H9 (cell line): ENCODE data around the gene ATG2B. TPM values are rescaled to one million over a fixed set of nuclear protein-coding genes. Genes with fewer than 3 reads are reported as not detected.

Experiments used
- DNase-seq: peaks from one replicate; pipeline ENCODE4 v3.0.0-alpha.2; 2017
- H2AFZ ChIP-seq: one replicate; pipeline ENCODE4 v1.6.1; 2013; ENCODE audit warnings: mild to moderate bottlenecking, low read length, control low read depth, moderate library complexity
- H2AK5ac ChIP-seq: 2 replicates; pipeline ENCODE4 v1.6.1; 2013; ENCODE audit warnings: low read length, control low read depth, mixed read lengths; ENCODE audit not compliant: insufficient read length
- H2BK120ac ChIP-seq: one replicate; pipeline ENCODE4 v1.6.1; 2013; ENCODE audit warnings: low read depth, mild to moderate bottlenecking, low read length, control low read depth, inconsistent platforms; ENCODE audit not compliant: poor library complexity, severe bottlenecking
- H2BK12ac ChIP-seq: 2 replicates; pipeline ENCODE4 v1.6.1; 2013; ENCODE audit warnings: low read length, control low read depth, mixed read lengths, low read depth; ENCODE audit not compliant: insufficient read length
- H2BK15ac ChIP-seq: 2 replicates; pipeline ENCODE4 v1.6.1; 2013; ENCODE audit warnings: low read depth, low read length, control low read depth
- H2BK20ac ChIP-seq: one replicate; pipeline ENCODE4 v1.6.1; 2013; ENCODE audit warnings: low read depth, mild to moderate bottlenecking, low read length, control low read depth, inconsistent platforms; ENCODE audit not compliant: poor library complexity, severe bottlenecking
- H2BK5ac ChIP-seq: 2 replicates; pipeline ENCODE4 v1.6.1; 2013; ENCODE audit warnings: low read length, control low read depth, mixed read lengths; ENCODE audit not compliant: insufficient read length
- H3K14ac ChIP-seq: 2 replicates; pipeline ENCODE4 v1.6.1; 2013; ENCODE audit warnings: low read length, control low read depth; ENCODE audit not compliant: insufficient read depth
- H3K18ac ChIP-seq: 2 replicates; pipeline ENCODE4 v1.6.1; 2013; ENCODE audit warnings: low read depth, mild to moderate bottlenecking, mixed read lengths, low read length, control low read depth; ENCODE audit not compliant: insufficient read length
- H3K23ac ChIP-seq: 2 replicates; pipeline ENCODE4 v1.6.1; 2013; ENCODE audit warnings: low read length, control low read depth, mixed read lengths, low read depth; ENCODE audit not compliant: insufficient read length
- H3K23me2 ChIP-seq: 2 replicates; pipeline ENCODE4 v1.6.1; 2013; ENCODE audit warnings: low read depth, mild to moderate bottlenecking, mixed read lengths, low read length, control low read depth; ENCODE audit not compliant: insufficient read length, poor library complexity, severe bottlenecking
- H3K27ac ChIP-seq: 2 replicates; pipeline ENCODE4 v1.5.1; 2013; ENCODE audit warnings: low read length, control low read depth, mixed read lengths, low read depth; ENCODE audit not compliant: insufficient read length
- H3K27me3 ChIP-seq: 2 replicates; pipeline ENCODE4 v1.6.1; 2013; ENCODE audit warnings: low read length, control low read depth, inconsistent platforms; ENCODE audit not compliant: insufficient read depth
- H3K4ac ChIP-seq: 2 replicates; pipeline ENCODE4 v1.6.1; 2013; ENCODE audit warnings: low read depth, mild to moderate bottlenecking, control low read depth, inconsistent platforms, low read length, moderate library complexity
- H3K4me1 ChIP-seq: 2 replicates; pipeline ENCODE4 v1.6.1; 2013; ENCODE audit warnings: low read length, control low read depth, inconsistent platforms; ENCODE audit not compliant: insufficient read depth
- H3K4me2 ChIP-seq: 2 replicates; pipeline ENCODE4 v1.6.1; 2013; ENCODE audit warnings: low read length, control low read depth, mixed read lengths; ENCODE audit not compliant: insufficient read length, insufficient read depth
- H3K56ac ChIP-seq: 2 replicates; pipeline ENCODE4 v1.6.1; 2013; ENCODE audit warnings: low read depth, mild to moderate bottlenecking, mixed read lengths, low read length, control low read depth; ENCODE audit not compliant: insufficient read length
- H3K79me1 ChIP-seq: 2 replicates; pipeline ENCODE4 v1.6.1; 2013; ENCODE audit warnings: low read depth, mild to moderate bottlenecking, moderate library complexity, low read length, control low read depth, inconsistent platforms; ENCODE audit not compliant: insufficient read depth, poor library complexity, severe bottlenecking
- H3K79me2 ChIP-seq: 2 replicates; pipeline ENCODE4 v1.6.1; 2013; ENCODE audit warnings: low read length, control low read depth, inconsistent platforms; ENCODE audit not compliant: insufficient read depth
- H3K9ac ChIP-seq: 2 replicates; pipeline ENCODE4 v1.6.1; 2013; ENCODE audit warnings: low read length, control low read depth, mixed read lengths; ENCODE audit not compliant: insufficient read length; ENCODE audit errors: extremely low read depth
- H3K9me3 ChIP-seq: one replicate; pipeline ENCODE4 v1.6.1; 2013; ENCODE audit warnings: low read depth, low read length, inconsistent platforms; ENCODE audit not compliant: control insufficient read depth
- H3T11ph ChIP-seq: one replicate; pipeline ENCODE4 v1.6.1; 2013; ENCODE audit warnings: mild to moderate bottlenecking, low read length, control low read depth, inconsistent platforms
- H4K20me1 ChIP-seq: one replicate; pipeline ENCODE4 v1.6.1; 2013; ENCODE audit not compliant: control insufficient read depth, insufficient read length, insufficient read depth
- H4K5ac ChIP-seq: 2 replicates; pipeline ENCODE4 v1.6.1; 2013; ENCODE audit warnings: low read depth, mild to moderate bottlenecking, mixed read lengths, low read length, control low read depth; ENCODE audit not compliant: insufficient read length
- H4K8ac ChIP-seq: replicated peaks from 2 replicates; pipeline ENCODE4 v1.6.1; 2013; ENCODE audit warnings: low read length, control low read depth, mixed read lengths, low read depth; ENCODE audit not compliant: insufficient read length
- H4K91ac ChIP-seq: 2 replicates; pipeline ENCODE4 v1.6.1; 2013; ENCODE audit warnings: low read depth, mild to moderate bottlenecking, moderate library complexity, mixed read lengths, low read length, control low read depth; ENCODE audit not compliant: insufficient read length
- H3K27ac Mint-ChIP-seq, 3 experiments: 2 replicates in 2 of 3; 3 replicates in 1 of 3; pipeline ENCODE4 v1.8.0; 2020 to 2021; ENCODE audit warnings: mixed read lengths in 3 of 3, mild to moderate bottlenecking in 1 of 3, moderate library complexity in 1 of 3
- H3K27me3 Mint-ChIP-seq: 2 replicates; pipeline ENCODE4 v1.8.0; 2021; ENCODE audit warnings: low read depth, mild to moderate bottlenecking, moderate library complexity, mixed read lengths
- H3K36me3 Mint-ChIP-seq, 3 experiments: 2 replicates in 2 of 3; 3 replicates in 1 of 3; pipeline ENCODE4 v1.8.0; 2020 to 2021; ENCODE audit warnings: low read depth in 3 of 3, mixed read lengths in 3 of 3; ENCODE audit not compliant: insufficient read depth in 1 of 3
- H3K4me1 Mint-ChIP-seq, 2 experiments: 2 replicates each; pipeline ENCODE4 v1.8.0; 2020; ENCODE audit warnings: mixed read lengths in 2 of 2
- H3K4me3 Mint-ChIP-seq, 2 experiments: 2 replicates in 1 of 2; 3 replicates in 1 of 2; pipeline ENCODE4 v1.8.0; 2020 to 2021; ENCODE audit warnings: mild to moderate bottlenecking in 2 of 2, mixed read lengths in 2 of 2, moderate library complexity in 1 of 2
- H3K9me3 Mint-ChIP-seq, 2 experiments: 2 replicates in 1 of 2; 3 replicates in 1 of 2; pipeline ENCODE4 v1.8.0; 2020; ENCODE audit warnings: mild to moderate bottlenecking in 2 of 2, mixed read lengths in 2 of 2, moderate library complexity in 1 of 2
- CTCF ChIP-seq: fragments of 200-600 bp; sonication (generic); conservative IDR thresholded peaks from 3 replicates; pipeline ENCODE4 v1.8.0; 2021; ENCODE audit warnings: antibody characterized with exemption, mild to moderate bottlenecking
- WGBS: extraction: QIAGEN DNeasy Blood & Tissue Kit; methylation state at CpG from one replicate; pipeline ENCODE4 v1.1.7; 2013; ENCODE audit warnings: missing lambda C conversion rate, low lambda C conversion rate, mixed read lengths; ENCODE audit not compliant: insufficient read length; ENCODE audit errors: extremely low coverage; 5-methylcytosine and 5-hydroxymethylcytosine counted together
- total RNA-seq: library from RNA; stranded (reverse); gene quantifications from 2 replicates; pipeline ENCODE4 v1.2.1, GENCODE V29; 2021

Gene ATG2B
- total RNA-seq, 1 experiment from 2014 or later = 12.6 TPM

- H4K5ac ChIP-seq = no peak overlapping the region
- H3K79me2 ChIP-seq = no peaks in the 10 kb centered on the region
- H2BK20ac ChIP-seq = no peak overlapping the region
- no peak overlapping the region for H3K18ac ChIP-seq
- Mint-ChIP-seq H3K36me3 (peaks cover 2 to 21% (median 18%) of the 10 kb centered on the region in 3 experiments; a peak in 4 of 7 replicates), H3K4me3 (no peak overlapping the region), H3K27me3 (no peaks in the 10 kb centered on the region), H3K27ac (no peak overlapping the region), H3K4me1 (peaks cover 8 to 13% of the 10 kb centered on the region in 2 experiments), H3K9me3 (no peaks in the 10 kb centered on the region)
- H4K20me1 ChIP-seq = no peaks in the 10 kb centered on the region
- no peak overlapping the region for H3K9ac ChIP-seq
- no peak overlapping the region for H3K4ac ChIP-seq
- no peak for DNase-seq
- no peaks in the 10 kb centered on the region for H3K79me1 ChIP-seq
- no peak overlapping the region for H3K14ac ChIP-seq
- no peak overlapping the region for H2BK120ac ChIP-seq
- no peak overlapping the region for H2AK5ac ChIP-seq
- H3K9me3 ChIP-seq = no peaks in the 10 kb centered on the region
- no peak overlapping the region for H4K91ac ChIP-seq
- no CpG with 5 or more reads among the region's 4 CpGs for WGBS
- H3K23ac ChIP-seq = no peak overlapping the region
- H2BK12ac ChIP-seq = no peak overlapping the region
- H2AFZ ChIP-seq = no peak overlapping the region
- H3K27me3 ChIP-seq = no peaks in the 10 kb centered on the region
- no peak overlapping the region for H3K56ac ChIP-seq
- H3K4me2 ChIP-seq = no peak overlapping the region
- no peak overlapping the region for H3K27ac ChIP-seq
- H3T11ph ChIP-seq = no peak overlapping the region
- no peak overlapping the region for H2BK15ac ChIP-seq
- H3K4me1 ChIP-seq = no peaks in the 10 kb centered on the region
- H3K23me2 ChIP-seq = no peaks in the 10 kb centered on the region
- H4K8ac ChIP-seq = no peak overlapping the region
- H2BK5ac ChIP-seq = no peak overlapping the region
- TF ChIP-seq CTCF = 0 out of 3 replicates have a peak, but pooled peaks have one; percentile 15
These were observed 55.7 kb downstream of the ATG2B start for GRCh38 chr14:96307434-96307833.
